ENCODE measurements around the gene CHN2.

The CHN2 gene

DNA sequence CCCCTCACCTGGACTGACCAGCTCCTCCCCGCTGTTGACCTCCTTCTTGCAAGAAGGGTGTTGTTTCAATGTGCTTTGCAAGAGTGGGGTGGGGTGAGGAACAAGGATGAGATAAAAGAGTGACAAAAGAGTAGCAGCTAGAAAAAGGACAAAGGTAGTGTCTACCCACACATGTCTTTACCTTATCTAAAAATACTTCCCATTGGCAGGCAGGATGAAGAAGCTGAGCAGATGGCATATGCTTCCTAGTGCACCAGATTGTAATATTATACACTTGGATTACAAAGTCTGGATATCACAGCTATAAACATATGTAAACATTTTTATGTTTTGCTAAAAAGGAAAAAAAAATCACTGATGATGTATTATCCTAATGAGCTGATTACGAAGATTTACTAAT lies 34.5 kb downstream of the CHN2 start:
- FAIRE-seq, result no peak

DNA sequence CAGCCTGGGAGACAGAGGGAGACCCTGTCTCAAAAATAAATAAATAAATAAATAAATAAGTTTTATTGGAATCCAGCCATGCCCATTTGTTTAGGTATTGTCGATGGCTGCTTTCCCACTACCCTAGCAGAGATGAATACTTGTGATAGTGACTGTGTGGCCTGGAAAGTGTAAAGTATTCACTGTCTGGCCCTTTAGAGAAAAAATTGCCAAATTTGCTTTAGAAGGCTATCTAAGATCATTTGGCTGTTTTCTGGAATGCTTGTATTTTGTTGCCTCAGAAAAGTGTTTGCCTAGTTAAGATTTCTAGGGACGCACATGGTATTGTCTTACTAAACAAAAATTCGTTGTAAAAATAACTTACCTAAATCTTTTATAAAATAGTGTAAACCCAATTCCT lies 35.4 kb downstream of the CHN2 start:
- FAIRE-seq, result no peak

DNA sequence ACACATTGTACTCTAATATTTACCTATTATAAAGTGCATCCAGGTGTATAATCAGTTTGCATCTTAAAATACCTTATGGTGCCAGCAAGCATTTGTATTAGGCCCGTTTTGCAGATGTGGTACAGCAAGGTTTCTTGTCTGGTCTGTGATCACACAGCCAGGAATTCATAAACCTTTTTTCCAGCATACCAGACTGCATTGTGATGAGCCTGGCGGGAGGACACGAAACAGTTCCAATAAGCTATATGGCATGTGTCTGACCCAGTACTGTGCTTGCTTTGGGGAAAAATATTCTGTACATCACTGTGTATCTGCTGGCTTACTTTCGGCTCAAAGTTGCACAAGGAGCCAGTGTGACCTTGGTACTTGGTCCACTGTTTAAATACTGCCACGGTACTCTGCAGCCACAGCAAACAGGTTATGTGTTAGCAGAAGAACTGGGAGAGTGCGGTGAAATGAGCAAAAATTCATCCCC lies 36.3 kb downstream of the CHN2 start:
- no peak for FAIRE-seq

DNA sequence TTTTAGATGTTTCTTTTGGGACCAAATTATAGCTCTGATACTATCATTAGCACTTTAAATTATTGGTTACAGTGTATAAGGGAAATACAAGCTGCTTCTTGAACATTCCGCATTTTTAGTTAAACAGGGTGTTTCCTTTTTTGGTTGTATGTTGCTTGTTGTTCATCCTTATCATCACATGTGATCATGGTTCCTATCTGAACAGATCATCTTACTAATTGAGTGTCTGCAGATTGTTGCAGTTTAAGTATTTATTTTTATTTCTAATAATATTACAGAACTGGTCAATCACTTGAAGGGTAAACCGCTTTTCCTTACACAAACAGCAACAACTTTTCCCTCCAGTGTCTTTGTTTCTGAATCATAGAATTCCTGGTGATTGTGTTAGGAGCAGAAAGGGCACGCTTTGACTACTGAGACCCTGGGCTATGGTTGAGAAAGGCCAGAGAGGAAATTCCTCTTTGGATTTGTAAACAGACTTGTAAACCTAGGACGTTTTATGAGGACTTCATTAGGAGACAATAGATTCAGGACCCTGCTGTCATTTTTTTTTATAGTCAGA lies 37.2 kb downstream of the CHN2 start:
- FAIRE-seq, result no peak

DNA sequence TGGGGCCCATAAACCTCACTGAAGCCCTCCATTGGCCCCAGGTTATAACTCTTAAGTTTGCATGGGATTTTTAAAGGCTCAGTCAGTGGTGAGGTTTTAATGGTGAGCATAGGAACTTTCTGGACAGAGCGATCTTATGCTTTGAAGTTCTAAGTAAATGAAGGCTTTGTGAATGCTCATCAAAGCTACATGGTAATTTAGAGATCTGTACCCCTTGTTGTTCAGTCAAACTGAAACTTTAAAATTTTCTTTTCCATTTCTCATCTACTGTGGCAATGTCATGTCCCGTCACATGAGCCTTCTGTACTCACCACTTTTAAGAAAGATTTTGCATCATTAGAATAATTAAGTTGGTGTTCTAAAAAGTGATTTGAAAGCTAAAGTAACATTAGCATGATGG lies 39.9 kb downstream of the CHN2 start:
- no peak for FAIRE-seq

DNA sequence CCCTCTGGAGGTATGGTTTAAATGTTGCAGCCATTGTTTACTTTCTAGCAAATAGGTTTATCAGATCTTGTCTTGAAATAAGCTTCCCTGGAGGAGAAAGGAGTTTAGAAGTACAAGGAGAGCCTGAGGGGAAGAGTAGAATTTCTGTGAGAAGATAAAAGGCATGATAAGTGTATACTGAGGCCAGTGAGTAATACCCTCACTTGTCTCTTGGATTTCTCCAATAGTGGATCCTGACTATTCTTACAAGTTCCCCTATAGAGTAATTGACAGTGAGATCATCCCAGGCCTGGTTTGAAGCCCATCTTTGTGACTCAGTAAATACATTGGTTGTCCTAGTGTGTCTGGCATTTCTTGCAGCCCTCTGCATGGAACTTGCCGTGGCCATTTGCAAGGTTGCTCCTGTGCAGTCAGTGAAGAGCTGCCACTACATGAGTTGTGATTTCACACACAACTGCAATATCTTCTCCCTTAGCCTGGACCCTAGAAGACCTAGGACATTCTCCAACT lies 41.6 kb downstream of the CHN2 start:
- FAIRE-seq, result no peak

DNA sequence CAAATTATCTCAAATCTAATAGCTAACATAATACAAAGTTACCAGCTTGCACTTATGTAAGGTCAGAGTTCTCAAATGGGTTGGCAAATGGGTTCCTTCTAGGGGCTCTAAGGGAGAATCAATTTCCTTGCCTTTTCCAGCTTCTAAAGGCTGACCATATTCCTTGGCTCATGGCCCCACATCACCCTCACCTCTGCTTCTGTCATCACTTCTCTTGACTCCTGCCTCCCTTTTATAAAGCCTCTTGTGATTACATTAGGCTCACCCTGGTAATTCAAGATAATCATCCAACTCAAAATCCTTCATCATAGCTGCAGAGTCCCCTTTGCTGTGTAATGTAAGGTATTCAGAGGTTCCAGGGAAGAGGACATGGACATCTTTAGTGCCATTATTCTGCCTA lies 42.1 kb downstream of the CHN2 start:
- FAIRE-seq, result no peak

DNA sequence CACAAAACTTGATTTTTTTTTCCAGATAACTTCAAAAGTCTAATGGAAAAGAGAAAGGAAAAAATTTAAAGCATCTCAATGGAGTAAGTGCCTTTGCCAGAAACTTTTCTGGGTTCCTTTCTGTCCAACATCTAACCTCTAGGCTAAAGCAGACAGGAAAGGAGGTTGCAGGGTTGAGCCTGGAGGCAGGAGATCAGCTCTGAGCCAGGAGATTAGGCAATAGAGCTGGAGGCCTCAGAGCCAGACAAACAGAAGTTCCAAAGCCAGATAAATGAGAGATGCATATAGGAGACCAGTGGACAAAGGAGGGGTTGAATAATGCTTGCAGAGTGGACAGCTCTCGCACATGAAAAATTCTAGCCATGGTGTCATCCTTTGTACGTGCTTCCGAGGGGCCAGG lies 42.9 kb downstream of the CHN2 start:
- FAIRE-seq, result no peak

DNA sequence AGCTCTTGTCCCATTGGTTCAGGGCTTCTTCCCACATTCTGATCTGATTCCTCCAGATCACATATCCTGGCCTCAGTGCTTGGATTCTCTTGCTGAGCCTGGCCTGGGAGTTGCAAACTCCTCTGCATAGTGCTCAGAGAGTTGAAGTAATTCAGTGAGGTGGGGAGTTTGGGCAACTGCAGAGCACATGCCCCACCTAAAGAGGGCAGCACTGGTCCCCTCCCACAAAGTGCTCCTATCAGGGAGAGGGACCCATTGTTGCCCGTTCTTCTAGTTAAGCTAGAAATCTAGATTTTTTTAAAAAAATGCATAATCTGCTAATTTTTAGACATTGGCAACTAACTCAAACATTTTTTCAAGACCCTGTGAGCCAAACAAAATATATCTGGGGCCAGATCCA lies 45.1 kb downstream of the CHN2 start:
- FAIRE-seq, result no peak

DNA sequence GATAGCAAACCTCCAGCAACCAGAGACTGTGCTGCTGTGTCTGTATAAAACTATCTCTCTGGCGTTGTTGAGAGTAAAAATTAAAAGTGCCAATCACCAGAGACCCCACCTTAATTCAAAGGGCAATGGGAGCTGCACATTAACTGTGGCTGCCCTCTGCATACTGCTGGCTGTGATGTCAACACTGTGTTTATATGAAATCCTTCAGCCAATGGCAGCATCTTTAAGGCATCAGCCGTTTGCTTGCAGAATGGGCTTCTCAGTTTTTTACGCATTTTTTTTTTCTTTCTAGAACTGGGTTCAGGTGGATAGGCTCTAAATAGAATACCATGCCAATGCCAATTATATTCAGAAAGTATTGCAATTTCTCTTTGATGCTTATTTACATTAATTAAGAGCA lies 47.7 kb downstream of the CHN2 start:
- FAIRE-seq, result no peak

DNA sequence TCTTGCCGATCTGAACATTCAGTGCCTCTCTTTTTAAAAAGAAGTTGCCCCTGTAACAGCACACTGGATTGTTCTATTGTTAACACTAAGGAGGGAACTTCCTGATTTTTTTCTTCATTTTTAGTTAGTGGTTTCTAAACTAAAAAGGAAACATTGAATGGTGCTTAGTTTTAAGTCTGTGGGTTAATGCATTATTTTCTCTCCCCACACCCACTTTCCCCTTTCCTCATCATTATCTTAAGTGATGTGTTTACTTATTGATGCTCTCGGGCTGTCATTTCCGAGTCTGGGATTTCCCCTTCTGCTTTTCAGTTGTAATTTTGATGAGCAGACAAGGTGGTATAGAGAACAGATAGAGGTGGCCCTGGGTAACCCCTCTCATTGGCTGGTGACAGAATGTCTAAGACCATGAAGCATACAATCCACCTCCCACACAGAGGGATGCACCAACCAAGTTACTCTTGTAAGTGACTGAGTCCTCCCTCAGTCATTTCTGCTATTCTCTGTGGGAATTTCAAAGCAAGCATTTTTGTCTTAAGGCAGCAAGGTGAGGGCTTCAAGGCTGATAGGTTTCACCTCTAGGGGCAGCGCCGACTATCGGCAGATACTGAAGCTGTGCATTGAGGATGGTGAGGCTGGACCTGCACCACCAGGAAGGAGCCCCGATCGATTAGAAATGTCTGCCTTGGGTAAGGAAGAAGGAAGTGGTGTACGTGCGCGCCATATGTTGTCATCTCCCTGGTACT lies 49.5 kb downstream of the CHN2 start:
- no peak for FAIRE-seq

DNA sequence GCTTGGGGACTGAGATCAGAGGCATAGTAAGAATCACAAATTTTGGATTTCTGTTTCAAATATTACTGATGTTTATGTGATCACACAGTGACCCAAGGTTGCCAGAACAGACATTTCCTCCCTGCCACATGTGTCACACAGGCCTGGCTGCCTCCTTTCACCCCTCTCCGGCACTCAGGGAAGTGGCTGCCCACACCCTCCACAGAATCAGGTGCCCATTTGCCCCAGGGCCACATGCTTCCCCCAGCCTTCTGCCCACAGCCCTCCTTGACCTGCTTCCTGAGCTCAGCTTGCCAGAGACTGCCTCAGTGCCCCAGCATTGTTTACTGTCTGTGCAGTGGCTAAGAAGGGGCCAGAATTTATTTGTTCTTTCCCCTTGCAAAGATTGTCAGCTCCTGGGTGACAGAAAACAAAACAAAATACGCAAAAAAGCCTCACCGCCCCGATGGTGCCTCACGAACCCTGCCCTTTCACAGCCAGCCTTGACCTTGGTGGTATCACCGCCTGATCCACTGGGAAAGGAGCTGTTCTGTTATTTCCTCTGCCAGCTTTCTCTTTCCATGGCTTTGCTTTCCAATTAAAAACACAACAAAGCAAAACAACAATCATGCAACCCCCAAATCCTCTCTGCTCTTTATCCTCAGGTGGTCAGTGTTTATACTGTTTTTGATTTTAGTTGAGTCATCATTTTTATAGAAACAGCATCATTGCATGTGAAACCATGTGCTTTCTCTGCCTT lies 52.8 kb downstream of the CHN2 start:
- no peak for FAIRE-seq

DNA sequence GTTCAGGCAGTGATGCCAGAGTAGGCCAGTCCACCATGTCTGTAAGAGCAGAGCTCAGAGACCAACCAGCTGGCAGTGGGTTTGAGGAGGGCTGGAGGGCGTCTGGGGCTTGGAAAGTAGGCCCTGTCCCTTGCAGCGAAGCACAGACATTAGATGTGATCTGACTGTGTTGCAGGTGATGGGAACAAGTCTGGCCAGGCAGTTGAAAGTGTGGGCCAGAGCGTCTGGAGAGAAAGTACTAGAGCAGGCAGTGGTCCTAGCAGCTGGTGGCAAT lies 53.3 kb downstream of the CHN2 start:
- FAIRE-seq, result no peak

DNA sequence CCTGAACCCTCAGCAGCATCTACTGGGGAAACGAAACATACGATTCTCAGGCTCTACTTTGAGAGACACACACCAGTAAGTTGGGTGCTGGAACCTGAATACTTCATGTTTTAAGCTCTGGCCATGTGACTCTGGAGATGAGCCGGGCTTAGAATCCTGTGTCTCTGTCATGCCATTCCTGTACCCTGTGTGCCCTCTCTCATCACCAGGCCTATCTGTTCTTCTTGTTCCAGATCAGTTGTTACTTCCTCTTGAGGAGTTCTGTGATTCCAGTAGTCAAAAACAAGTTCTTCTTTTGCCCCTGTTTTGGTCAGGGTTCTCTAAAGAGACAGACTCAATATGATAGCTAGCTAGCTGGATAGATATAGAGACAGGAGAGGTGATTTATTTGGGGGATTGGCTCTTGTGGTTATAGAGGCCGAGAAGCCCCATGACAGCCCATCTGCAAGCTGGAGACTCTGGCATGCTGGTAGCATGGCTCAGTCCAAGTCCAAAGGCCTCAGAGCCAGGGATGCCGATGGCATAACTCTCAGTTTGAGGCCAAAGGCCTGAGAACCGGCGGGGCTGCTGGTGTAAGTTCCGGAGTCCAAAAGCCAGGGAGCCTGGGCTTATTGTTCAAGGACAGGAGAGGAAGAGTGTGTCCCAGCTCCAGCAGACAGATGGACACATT lies 54.3 kb downstream of the CHN2 start:
- no peak for FAIRE-seq

DNA sequence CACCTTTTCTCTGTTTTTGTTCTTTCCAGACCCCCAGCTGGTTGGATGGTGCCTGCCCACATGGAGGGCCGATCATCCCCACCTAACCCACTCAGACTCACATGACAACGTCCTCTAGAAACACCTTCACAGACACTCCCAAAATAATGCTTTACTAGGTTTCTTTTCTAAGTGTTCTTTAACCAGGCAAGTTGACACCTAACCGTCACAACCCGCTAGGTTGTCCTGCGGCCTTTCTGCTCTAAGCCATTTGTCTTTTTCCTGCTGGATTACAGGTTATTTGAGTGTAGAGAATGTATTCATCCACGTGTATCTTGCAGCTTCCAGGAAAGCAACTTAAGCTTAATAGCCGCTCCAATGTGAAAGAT lies 54.8 kb downstream of the CHN2 start:
- FAIRE-seq, result no peak

DNA sequence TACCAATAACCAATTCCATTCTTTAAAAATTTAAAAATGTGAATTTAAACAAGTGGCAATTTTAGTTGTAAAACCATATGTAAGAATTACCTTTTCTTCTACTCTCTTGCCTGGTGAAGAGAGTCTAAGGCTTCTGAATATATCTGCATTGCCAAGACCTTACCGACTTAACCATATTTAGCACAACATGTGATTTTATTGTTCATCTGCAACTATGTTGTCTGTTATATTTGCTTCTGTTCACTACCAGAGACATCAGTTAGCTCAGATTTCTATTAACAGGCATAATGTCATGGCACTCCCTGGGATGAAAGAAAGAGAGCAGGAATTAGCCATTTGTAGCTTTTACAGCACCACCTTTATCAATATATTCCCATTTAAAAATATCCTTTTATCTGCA lies 55.3 kb downstream of the CHN2 start:
- FAIRE-seq, result no peak

DNA sequence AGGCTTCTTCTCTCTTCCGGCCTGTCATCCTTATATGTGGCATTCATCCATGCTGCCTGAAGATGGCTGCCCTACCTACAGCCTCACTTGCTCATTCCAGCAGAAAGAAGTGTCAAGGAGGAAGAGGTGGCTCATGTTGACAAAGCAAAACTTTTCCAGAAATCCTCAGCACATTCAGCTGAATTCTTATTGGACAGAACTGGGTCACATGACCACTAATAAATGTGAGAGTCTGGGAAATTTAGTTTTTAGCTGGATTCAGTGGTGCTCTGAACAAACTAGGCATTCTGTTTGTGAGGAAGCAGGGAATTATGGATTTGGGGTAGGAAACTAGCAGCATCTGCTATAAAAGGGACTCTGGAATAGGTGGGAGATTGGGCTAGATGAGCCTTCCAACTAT lies 58.6 kb downstream of the CHN2 start:
- FAIRE-seq, result no peak

DNA sequence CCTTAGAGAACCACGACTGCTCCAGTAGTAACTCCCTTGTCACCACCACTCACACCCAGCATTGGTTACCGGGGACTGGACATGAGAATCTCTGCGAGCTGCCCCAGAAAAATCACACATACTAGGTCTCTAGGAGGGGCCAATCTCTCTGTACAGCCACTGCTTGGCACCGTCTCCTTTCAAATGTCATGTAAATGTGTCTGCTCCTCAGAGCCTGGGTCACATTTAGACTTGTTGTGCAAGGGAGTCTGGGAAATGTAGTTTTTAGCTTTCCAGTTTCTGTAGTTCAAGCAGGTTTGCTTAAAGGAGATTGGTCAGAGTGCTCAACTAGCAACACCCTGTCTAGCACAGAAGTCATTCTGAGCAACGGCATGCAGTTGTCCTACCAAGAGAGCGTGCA lies 60.0 kb downstream of the CHN2 start:
- no peak for FAIRE-seq

DNA sequence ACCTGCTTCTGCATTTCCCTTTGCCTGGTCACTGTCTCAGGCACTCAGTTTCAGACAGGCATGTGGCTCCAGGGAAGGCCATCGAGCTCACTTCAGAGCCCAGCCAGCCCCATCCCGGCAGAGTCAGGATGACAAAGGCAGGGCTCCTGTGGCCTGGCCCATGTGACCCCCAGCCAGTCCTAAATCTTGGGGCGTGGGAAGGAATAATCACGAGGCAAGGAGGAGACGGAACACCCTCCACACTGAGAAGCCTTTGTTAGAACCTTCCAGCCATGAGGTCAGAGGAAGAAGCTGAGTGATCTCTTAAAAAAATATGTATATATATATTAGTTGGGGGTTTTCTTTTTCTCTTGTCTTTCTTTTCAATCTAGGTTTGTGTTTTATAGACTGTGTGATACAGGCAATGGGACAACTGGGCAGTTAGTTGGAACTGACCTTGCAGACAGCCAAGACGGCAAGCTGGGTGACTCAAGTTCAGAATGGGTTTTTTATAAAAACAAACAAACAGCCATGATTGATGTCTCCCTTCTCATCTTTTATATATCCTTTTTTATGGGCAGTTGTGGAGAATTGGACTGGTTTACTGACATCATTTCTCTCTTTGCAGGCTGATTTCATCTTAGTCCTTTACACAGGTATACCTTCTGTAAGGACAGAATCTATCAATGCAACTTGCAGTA lies 60.8 kb downstream of the CHN2 start:
- FAIRE-seq, result no peak

DNA sequence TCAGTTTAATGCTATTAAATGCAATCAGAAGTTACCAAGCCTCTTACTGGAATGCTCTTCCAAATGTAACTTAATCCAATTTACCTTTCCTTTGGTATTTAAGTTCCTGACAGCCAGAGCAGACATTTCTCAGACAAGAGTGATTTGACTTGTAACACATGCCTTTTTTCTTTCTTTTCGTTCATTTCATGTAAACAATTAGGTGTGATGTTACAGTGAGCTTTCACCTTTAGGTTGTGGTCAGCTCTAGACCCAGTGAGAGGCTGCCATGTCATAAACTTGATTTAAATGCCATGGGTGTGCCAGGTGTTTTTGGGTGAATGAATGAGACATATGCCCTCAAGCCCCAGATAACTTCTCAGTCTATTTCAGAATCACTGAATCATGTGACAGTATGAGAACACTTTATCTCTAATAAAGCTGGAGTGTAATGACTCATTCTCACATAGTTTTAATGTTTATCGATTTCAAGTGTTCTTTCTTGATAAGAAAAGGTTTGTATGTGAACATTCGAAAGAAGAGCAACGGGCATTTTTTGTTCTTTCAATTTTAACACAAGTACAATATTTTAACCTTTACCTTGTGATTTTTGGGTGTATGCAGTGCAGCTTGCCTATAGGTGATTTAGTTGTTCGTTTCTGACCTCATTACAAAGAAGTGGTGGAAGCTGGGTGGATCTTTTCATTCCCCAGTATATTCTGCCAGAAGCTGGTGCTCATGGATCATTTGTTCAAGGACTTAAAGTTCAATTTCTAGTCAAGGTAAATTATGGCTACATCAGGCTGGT lies 61.5 kb downstream of the CHN2 start:
- FAIRE-seq, result no peak

DNA sequence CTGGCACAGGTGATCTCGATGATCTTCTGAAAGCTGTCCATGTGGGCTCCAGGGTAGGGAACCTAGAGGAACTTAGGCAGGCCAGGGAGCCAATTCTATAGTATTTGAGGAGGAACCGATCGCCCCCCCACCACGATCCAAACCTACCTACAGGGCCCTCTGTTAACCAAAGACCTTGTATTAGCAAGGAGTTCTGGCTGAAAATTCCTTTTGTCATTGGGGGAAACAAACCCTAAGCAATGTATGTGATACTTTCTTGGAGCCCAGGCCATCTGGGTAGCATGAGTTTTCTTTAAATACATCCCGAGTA lies 62.1 kb downstream of the CHN2 start:
- FAIRE-seq, result no peak

DNA sequence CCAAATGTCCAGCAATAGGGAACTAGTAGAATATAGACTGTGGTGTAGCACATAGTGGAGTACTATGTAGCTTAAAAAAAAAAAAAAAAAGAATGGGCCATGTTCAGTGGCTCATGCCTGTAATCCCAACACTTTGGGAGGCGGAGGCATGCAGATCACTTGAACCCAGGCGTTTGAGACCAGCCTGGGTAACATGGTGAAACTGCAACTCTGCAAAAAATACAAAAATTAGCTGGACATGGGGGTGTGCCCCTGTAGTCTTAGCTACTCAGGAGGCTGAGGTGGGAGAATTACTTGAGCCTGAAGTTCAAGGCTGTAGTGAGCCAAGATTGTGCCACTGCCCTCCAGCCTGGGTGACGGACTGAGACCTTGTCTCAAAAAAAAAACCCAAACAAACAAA lies 64.4 kb downstream of the CHN2 start:
- no peak for FAIRE-seq
